Measurements from ENCODE around the gene MKI67. TPM values are rescaled to one million over a fixed set of nuclear protein-coding genes. Genes with fewer than 3 reads are reported as not detected.
"Not testable (repeated sequence)": the region's sequence is repeated elsewhere in the genome, so short reads cannot be mapped to it uniquely, and the experiment has no call there.

MKI67 gene
- total RNA-seq, 4 donors from 2014 or later: 14.3 to 50.8 (median 26.1) TPM

DNA sequence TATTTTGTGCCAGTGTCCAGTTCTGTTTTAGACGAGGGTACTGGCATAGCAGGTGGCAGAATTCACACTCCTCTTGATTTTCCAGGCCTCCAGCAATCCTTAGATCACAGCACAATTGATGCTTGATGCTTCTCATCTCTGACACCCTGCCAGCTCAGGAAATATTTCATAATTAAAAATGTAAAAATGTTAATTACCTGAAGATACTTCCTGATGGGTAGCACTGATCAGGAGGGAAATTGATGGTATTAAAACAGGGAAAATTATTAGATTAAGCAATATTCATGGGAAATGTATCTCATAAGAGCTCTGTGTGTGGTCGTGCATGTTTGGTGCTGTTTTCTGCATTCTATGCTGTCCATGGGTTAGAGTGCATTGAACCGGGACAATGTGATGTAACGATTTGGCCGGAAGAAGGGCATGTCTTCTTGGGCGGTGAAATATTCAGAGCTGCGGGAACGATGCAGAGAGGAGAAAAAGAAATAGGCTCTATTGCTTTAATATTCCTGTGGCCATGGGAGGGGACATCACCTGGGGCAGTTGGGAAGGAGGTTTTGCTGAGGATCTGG lies 43.7 kb upstream of the MKI67 start:
- Histone ChIP-seq H3K36me3 (no peaks in the 10 kb centered on the region), H3K4me3 (no peak overlapping the region), H3K4me1 (no peaks in the 10 kb centered on the region), H3K27ac (no peak overlapping the region), H3K9me3 (peaks cover 0 to 5% (median 0%) of the 10 kb centered on the region in 3 donors), H3K27me3 (peaks cover 0 to 12% (median 0%) of the 10 kb centered on the region in 4 donors)
- no peak for DNase-seq
- intact Hi-C loops (cut with DNase I): no loop called here
- WGBS, 2 donors: 76 to 80% methylated on average over 8 of the region's 8 CpGs
- TF ChIP-seq CTCF (IDR thresholded peaks at IDR 0.05) (no peak), POLR2A (IDR thresholded peaks at IDR 0.05) (no peak)

DNA sequence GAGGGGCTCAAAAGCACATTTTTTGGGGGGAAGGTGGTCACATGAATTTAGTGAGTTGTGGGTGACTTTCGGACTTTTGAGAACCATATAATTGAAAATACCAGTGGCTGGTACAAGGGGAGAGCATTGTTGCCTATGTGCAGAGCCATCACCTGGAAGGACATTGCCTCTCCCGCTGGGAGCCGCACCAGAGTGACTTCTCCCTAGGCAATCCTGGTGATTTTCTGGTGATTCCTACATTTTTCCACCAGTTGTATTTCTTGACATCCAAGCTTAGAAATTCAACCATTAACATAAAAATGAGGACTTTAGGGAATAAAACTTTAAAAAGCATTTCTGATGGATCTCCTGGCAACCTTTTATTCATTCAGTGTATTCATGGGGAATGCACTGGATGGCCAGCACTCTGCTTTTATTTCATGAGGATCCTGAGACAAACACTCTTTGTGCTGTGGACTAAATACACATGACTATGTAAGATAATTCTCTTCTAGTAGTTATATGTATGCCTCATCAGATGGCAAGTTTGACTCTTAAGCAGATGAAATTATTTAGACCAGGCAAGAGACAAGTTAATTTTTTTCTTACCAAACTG lies 41.8 kb upstream of the MKI67 start:
- WGBS, 2 donors: 86 to 89% methylated on average over 3 of the region's 3 CpGs

GRCh38 chr10:128167123-128167522 lies 40.9 kb upstream of the MKI67 start:
- H3K27ac ChIP-seq; intact Hi-C loops (cut with DNase I); DNase-seq; H3K9me3 ChIP-seq; H3K4me3 ChIP-seq; H3K4me1 ChIP-seq; H3K36me3 ChIP-seq: not testable (repeated sequence)
- 78 to 85% methylated on average over 6 of the region's 6 CpGs for WGBS, 2 donors
- H3K27me3 ChIP-seq: peaks cover 0 to 15% (median 0%) of the 10 kb centered on the region in 4 donors

More for the DNA sequence above, 41.8 kb upstream of the MKI67 start:
- Histone ChIP-seq H3K36me3 (no peaks in the 10 kb centered on the region), H3K4me1 (no peaks in the 10 kb centered on the region), H3K4me3 (no peak overlapping the region), H3K9me3 (no peaks in the 10 kb centered on the region), H3K27ac (no peak overlapping the region), H3K27me3 (peaks cover 0 to 18% (median 0%) of the 10 kb centered on the region in 4 donors)
- intact Hi-C loops (cut with DNase I): no loop called here
- DNase-seq: no peak
- no peak for TF ChIP-seq POLR2A (IDR thresholded peaks at IDR 0.05)
- no peak for TF ChIP-seq CTCF (IDR thresholded peaks at IDR 0.05)

DNA sequence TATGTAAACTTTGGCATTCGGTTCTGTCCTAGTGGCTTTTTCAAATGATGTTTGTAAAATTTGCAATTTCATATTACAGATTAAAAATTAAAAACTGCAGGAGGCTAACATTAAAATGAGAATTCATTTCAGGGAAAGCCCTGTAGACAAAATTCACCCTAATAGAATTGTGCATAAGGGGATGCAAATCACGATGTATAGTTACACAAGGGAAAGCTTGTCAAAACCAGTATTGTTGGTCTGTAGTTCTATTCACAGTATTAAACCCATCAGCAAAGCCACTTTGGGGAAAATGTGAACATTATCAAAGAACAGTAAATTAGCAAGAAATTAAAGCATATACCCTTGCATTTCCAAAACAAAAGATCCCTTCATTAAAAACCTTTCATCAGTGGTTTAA lies 39.9 kb upstream of the MKI67 start:
- H3K4me1 ChIP-seq: no peaks in the 10 kb centered on the region
- no peaks in the 10 kb centered on the region for H3K9me3 ChIP-seq
- no peak overlapping the region for H3K4me3 ChIP-seq
- DNase-seq: no peak
- H3K27ac ChIP-seq: no peak overlapping the region
- intact Hi-C loops (cut with DNase I): no loop called here
- TF ChIP-seq POLR2A (IDR thresholded peaks at IDR 0.05) (no peak), CTCF (IDR thresholded peaks at IDR 0.05) (no peak)
- whole genome bisulfite sequencing, 2 donors: 67 to 73% methylated on average over 2 of the region's 2 CpGs
- peaks cover 0 to 24% (median 0%) of the 10 kb centered on the region in 4 donors for H3K27me3 ChIP-seq
- H3K36me3 ChIP-seq: no peaks in the 10 kb centered on the region

DNA sequence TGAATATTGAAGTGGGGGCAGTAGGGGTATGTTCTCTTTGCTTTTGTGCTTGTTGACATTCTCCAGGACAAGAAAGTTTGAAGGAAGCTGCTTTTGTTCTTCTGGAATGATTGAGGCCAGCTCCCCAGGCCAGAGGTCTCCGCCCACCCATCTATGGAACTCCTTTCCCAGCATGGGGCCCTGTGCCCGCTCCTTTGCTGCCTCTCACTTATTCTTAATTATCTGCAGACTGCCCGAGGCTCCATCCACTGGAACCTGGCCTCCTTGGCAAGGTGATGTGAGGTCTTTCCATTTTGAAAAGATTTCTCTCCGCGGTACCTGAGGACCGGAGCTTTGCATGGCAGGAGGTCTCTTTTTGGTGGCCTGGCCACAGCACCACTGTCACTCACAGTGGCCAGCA lies 39.3 kb upstream of the MKI67 start:
- no peak for TF ChIP-seq CTCF (IDR thresholded peaks at IDR 0.05)
- TF ChIP-seq POLR2A (IDR thresholded peaks at IDR 0.05): no peak
- Histone ChIP-seq H3K36me3 (no peaks in the 10 kb centered on the region), H3K27me3 (peaks cover 0 to 24% (median 0%) of the 10 kb centered on the region in 4 donors), H3K4me1 (no peaks in the 10 kb centered on the region), H3K27ac (no peak overlapping the region), H3K4me3 (no peak overlapping the region), H3K9me3 (no peaks in the 10 kb centered on the region)
- 59 to 68% methylated on average over 6 of the region's 6 CpGs for WGBS, 2 donors
- intact Hi-C loops (cut with DNase I): no loop called here
- DNase-seq: no peak
